A172 (cell line): ENCODE measurements around the gene SKAP1. TPM values are rescaled to one million over a fixed set of nuclear protein-coding genes. Genes with fewer than 3 reads are reported as not detected.
"Not testable (repeated sequence)": the region's sequence is repeated elsewhere in the genome, so short reads cannot be mapped to it uniquely, and the experiment has no call there.

Experiments used
- DNase-seq: peaks from one replicate; pipeline ENCODE4 v3.0.0-alpha.2; 2015; ENCODE audit warnings: low spot score
- total RNA-seq: library from RNA; depleted of rRNA; stranded (reverse); fragments of >200 nt; shearing (Covaris generic); gene quantifications from 2 replicates; pipeline ENCODE4 v1.2.3, GENCODE V29; 2014

SKAP1 gene
- total RNA-seq, 1 experiment from 2014 or later, result 2.6 TPM

GRCh38 chr17:48373130-48373830 is 56.7 kb downstream of the SKAP1 start:
- no peak for DNase-seq

- not testable (repeated sequence) for DNase-seq
Measured at GRCh38 chr17:48368967-48369366, 61.0 kb downstream of the SKAP1 start.

- DNase-seq, result no peak
Measured at GRCh38 chr17:48368352-48368908, 61.6 kb downstream of the SKAP1 start.

- no peak for DNase-seq
Measured at GRCh38 chr17:48363161-48363560, 66.9 kb downstream of the SKAP1 start.

- not testable (repeated sequence) for DNase-seq
Measured at GRCh38 chr17:48360861-48361633, 69.0 kb downstream of the SKAP1 start.

- DNase-seq, result no peak
Measured at GRCh38 chr17:48357779-48358602, 72.0 kb downstream of the SKAP1 start.

GRCh38 chr17:48356866-48357265 is 73.1 kb downstream of the SKAP1 start:
- DNase-seq, result no peak

- DNase-seq, result peak; percentile 42
Measured at GRCh38 chr17:48352630-48353029, 77.4 kb downstream of the SKAP1 start.

- peak; percentile 49 for DNase-seq
Measured at GRCh38 chr17:48351911-48352332, 78.1 kb downstream of the SKAP1 start.

GRCh38 chr17:48348352-48348751 is 81.7 kb downstream of the SKAP1 start:
- DNase-seq, result no peak

- no peak for DNase-seq
Measured at GRCh38 chr17:48347177-48347576, 82.8 kb downstream of the SKAP1 start.

GRCh38 chr17:48344251-48344650 is 85.8 kb downstream of the SKAP1 start:
- DNase-seq, result no peak

GRCh38 chr17:48340916-48341315 is 89.1 kb downstream of the SKAP1 start:
- no peak for DNase-seq

- DNase-seq, result no peak
Measured at GRCh38 chr17:48338720-48339119, 91.3 kb downstream of the SKAP1 start.

- DNase-seq, result not testable (repeated sequence)
Measured at GRCh38 chr17:48337903-48338302, 92.1 kb downstream of the SKAP1 start.

GRCh38 chr17:48336986-48337385 is 93.0 kb downstream of the SKAP1 start:
- DNase-seq, result no peak

GRCh38 chr17:48335858-48336500 is 94.0 kb downstream of the SKAP1 start:
- DNase-seq, result peak; percentile 92

- DNase-seq, result peak; percentile 34
Measured at GRCh38 chr17:48335146-48335784, 94.7 kb downstream of the SKAP1 start.

GRCh38 chr17:48333034-48333530 is 96.9 kb downstream of the SKAP1 start:
- DNase-seq, result peak; percentile 60

- DNase-seq, result no peak
Measured at GRCh38 chr17:48330887-48331286, 99.1 kb downstream of the SKAP1 start.

GRCh38 chr17:48330421-48330820 is 99.6 kb downstream of the SKAP1 start:
- DNase-seq, result peak; percentile 54
